GM12801 (cell line): ENCODE measurements around the gene TMEM87A.

Experiments
- CTCF ChIP-seq: IDR thresholded peaks from one replicate; pipeline ENCODE4 v1.5.1; 2011; ENCODE audit warnings: control low read depth; ENCODE audit not compliant: insufficient read length; ENCODE audit errors: extremely low read depth

TMEM87A gene

GRCh38 chr15:42287931-42288330, 14.7 kb upstream of the TMEM87A start:
- no peak for TF ChIP-seq CTCF

GRCh38 chr15:42286445-42287029, 13.3 kb upstream of the TMEM87A start:
- TF ChIP-seq CTCF, result no peak

GRCh38 chr15:42285034-42285433, 11.8 kb upstream of the TMEM87A start:
- TF ChIP-seq CTCF, result no peak

- TF ChIP-seq CTCF, result no peak
Observed at GRCh38 chr15:42284551-42284950, 11.3 kb upstream of the TMEM87A start.

GRCh38 chr15:42283671-42284070, 10.4 kb upstream of the TMEM87A start:
- no peak for TF ChIP-seq CTCF

GRCh38 chr15:42282926-42283325, 9.7 kb upstream of the TMEM87A start:
- TF ChIP-seq CTCF, result no peak

- no peak for TF ChIP-seq CTCF
Observed at GRCh38 chr15:42282344-42282743, 9.1 kb upstream of the TMEM87A start.

- no peak for TF ChIP-seq CTCF
Observed at GRCh38 chr15:42279234-42279723, 6.0 kb upstream of the TMEM87A start.
